Caco-2 (cell line): ENCODE measurements around the gene IZUMO4. TPM values are rescaled to one million over a fixed set of nuclear protein-coding genes. Genes with fewer than 3 reads are reported as not detected.

ENCODE experiments used
- BruUV-seq: library from RNA; stranded (reverse); fragments of 400-500 nt; replicated peaks from 2 replicates; lab custom pipeline; 2021; lab: Mats Ljungman, UMichigan
- CTCF ChIA-PET: fragments of 300-600 bp; sonication (Branson Sonifier 250); formaldehyde crosslinking; loops from one replicate; lab custom pipeline; 2022; ENCODE audit warnings: antibody characterized with exemption; lab: Charles Lee
- POLR2A ChIA-PET: fragments of 300-600 bp; sonication (Branson Sonifier 250); formaldehyde crosslinking; loops from one replicate; lab custom pipeline; 2022; ENCODE audit warnings: antibody characterized with exemption; lab: Charles Lee
- DNase-seq, 2 experiments: peaks; one replicate each; pipeline versions ENCODE4 v3.0.0 to v3.0.0-alpha.2; 2020 to 2022
- H3K27me3 ChIP-seq: replicated peaks from 2 replicates; pipeline ENCODE4 v1.6.0; 2011; ENCODE audit warnings: low read length; ENCODE audit not compliant: control insufficient read depth, insufficient read depth
- H3K36me3 ChIP-seq: 2 replicates; pipeline ENCODE4 v1.5.1; 2011; ENCODE audit warnings: low read length; ENCODE audit not compliant: control insufficient read depth, insufficient read depth
- H3K4me1 ChIP-seq: fragments of 250-450 bp; sonication (Bioruptor Pico); 2 replicates; pipeline ENCODE4 v1.5.1; 2020; ENCODE audit warnings: mild to moderate bottlenecking
- H3K4me3 ChIP-seq: 2 replicates; pipeline ENCODE4 v1.5.1; 2011; ENCODE audit warnings: low read depth, mild to moderate bottlenecking, control low read depth, low read length
- H3K9me3 ChIP-seq: fragments of 250-450 bp; sonication (Bioruptor Pico); 2 replicates; pipeline ENCODE4 v1.5.1; 2020; ENCODE audit warnings: mild to moderate bottlenecking, moderate library complexity
- H3K27ac Mint-ChIP-seq: one replicate; pipeline ENCODE4 v1.8.0; 2022; ENCODE audit warnings: mixed read lengths; ENCODE audit not compliant: unreplicated experiment
- H3K27me3 Mint-ChIP-seq: one replicate; pipeline ENCODE4 v1.8.0; 2022; ENCODE audit warnings: mixed read lengths; ENCODE audit not compliant: insufficient read depth, unreplicated experiment
- H3K36me3 Mint-ChIP-seq: one replicate; pipeline ENCODE4 v1.8.0; 2022; ENCODE audit warnings: mild to moderate bottlenecking, mixed read lengths; ENCODE audit not compliant: insufficient read depth, unreplicated experiment
- H3K4me1 Mint-ChIP-seq: one replicate; pipeline ENCODE4 v1.8.0; 2022; ENCODE audit warnings: low read depth, mixed read lengths; ENCODE audit not compliant: unreplicated experiment
- H3K4me3 Mint-ChIP-seq: one replicate; pipeline ENCODE4 v1.8.0; 2022; ENCODE audit warnings: mild to moderate bottlenecking, moderate library complexity, mixed read lengths; ENCODE audit not compliant: unreplicated experiment
- H3K9me3 Mint-ChIP-seq: one replicate; pipeline ENCODE4 v1.8.0; 2022; ENCODE audit warnings: mixed read lengths; ENCODE audit not compliant: unreplicated experiment
- CTCF ChIP-seq, 2 experiments: fragments of 200-600 bp in 1 of 2; IDR thresholded peaks; 1 replicate in 1 of 2; 2 replicates in 1 of 2; pipeline versions ENCODE4 v1.5.1 to v1.8.0; 2011 to 2022; ENCODE audit warnings: antibody characterized with exemption in 1 of 2, control low read depth in 1 of 2, inconsistent platforms in 1 of 2, low read depth in 1 of 2, low read length in 1 of 2, mild to moderate bottlenecking in 1 of 2, moderate library complexity in 1 of 2; ENCODE audit not compliant: insufficient read depth in 1 of 2, severe bottlenecking in 1 of 2, unreplicated experiment in 1 of 2
- intact Hi-C: fragments of 100-400 bp; cut with micrococcal nuclease; formaldehyde crosslinking; loops from one replicate; pipeline ENCODE4 v1.10.0; 2022; ENCODE audit not compliant: unreplicated experiment
- total RNA-seq: library from RNA; stranded (reverse); gene quantifications from 2 replicates; pipeline ENCODE4 v1.2.3, GENCODE V29; 2022

IZUMO4 gene
- total RNA-seq, 1 experiment from 2014 or later, result 1.1 TPM

- Mint-ChIP-seq H3K27ac (no peak overlapping the region), H3K4me1 (no peaks in the 10 kb centered on the region), H3K36me3 (peaks cover 69% of the 10 kb centered on the region), H3K9me3 (no peaks in the 10 kb centered on the region), H3K4me3 (no peak overlapping the region), H3K27me3 (no peaks in the 10 kb centered on the region)
- Histone ChIP-seq H3K4me3 (no peak overlapping the region), H3K36me3 (peaks cover 6% of the 10 kb centered on the region), H3K4me1 (no peaks in the 10 kb centered on the region), H3K27me3 (no peaks in the 10 kb centered on the region), H3K9me3 (no peaks in the 10 kb centered on the region)
- DNase-seq, result no peak
- ChIA-PET CTCF (no interaction called here), POLR2A (no interaction called here)
- intact Hi-C loops, result no loop called here
- TF ChIP-seq CTCF (IDR thresholded peaks at IDR 0.05; ENCODE audit: insufficient read depth in 1 of 2, low read depth in 1 of 2, low read length in 1 of 2, severe bottlenecking in 1 of 2, unreplicated experiment in 1 of 2), result no peak
- BruUV-seq, result no TSS peak
These were observed 35.5 kb downstream of the IZUMO4 start for GRCh38 chr19:2132191-2132590.

- H3K36me3 Mint-ChIP-seq, result peaks cover 69% of the 10 kb centered on the region
- no peak for DNase-seq
- CTCF ChIA-PET, result no interaction called here
- Histone ChIP-seq H3K4me1 (no peaks in the 10 kb centered on the region), H3K27me3 (no peaks in the 10 kb centered on the region), H3K4me3 (no peak overlapping the region), H3K9me3 (no peaks in the 10 kb centered on the region), H3K36me3 (peaks cover 6% of the 10 kb centered on the region)
- H3K4me3 Mint-ChIP-seq, result no peak overlapping the region
- BruUV-seq, result no TSS peak
- intact Hi-C loops, result no loop called here
- H3K4me1 Mint-ChIP-seq, result no peaks in the 10 kb centered on the region
- POLR2A ChIA-PET, result no interaction called here
- H3K27ac Mint-ChIP-seq, result no peak overlapping the region
- H3K27me3 Mint-ChIP-seq, result no peaks in the 10 kb centered on the region
- no peaks in the 10 kb centered on the region for H3K9me3 Mint-ChIP-seq
- TF ChIP-seq CTCF (IDR thresholded peaks at IDR 0.05; ENCODE audit: insufficient read depth in 1 of 2, low read depth in 1 of 2, low read length in 1 of 2, severe bottlenecking in 1 of 2, unreplicated experiment in 1 of 2), result no peak
These were observed 36.2 kb downstream of the IZUMO4 start for GRCh38 chr19:2132731-2133490.

GRCh38 chr19:2135474-2136402, 39.0 kb downstream of the IZUMO4 start:
- H3K36me3 Mint-ChIP-seq, result peaks cover 79% of the 10 kb centered on the region
- H3K9me3 ChIP-seq, result no peaks in the 10 kb centered on the region
- DNase-seq, result no peak
- H3K36me3 ChIP-seq, result peaks cover 5% of the 10 kb centered on the region
- intact Hi-C loops, result no loop called here
- H3K4me3 ChIP-seq, result no peak overlapping the region
- no peak overlapping the region for H3K27ac Mint-ChIP-seq
- H3K27me3 Mint-ChIP-seq, result no peaks in the 10 kb centered on the region
- H3K4me1 ChIP-seq, result no peaks in the 10 kb centered on the region
- ChIA-PET CTCF (no interaction called here), POLR2A (no interaction called here)
- H3K4me1 Mint-ChIP-seq, result no peaks in the 10 kb centered on the region
- no peak overlapping the region for H3K4me3 Mint-ChIP-seq
- no peak for TF ChIP-seq CTCF (IDR thresholded peaks at IDR 0.05; ENCODE audit: insufficient read depth in 1 of 2, low read depth in 1 of 2, low read length in 1 of 2, severe bottlenecking in 1 of 2, unreplicated experiment in 1 of 2)
- H3K27me3 ChIP-seq, result no peaks in the 10 kb centered on the region
- no peaks in the 10 kb centered on the region for H3K9me3 Mint-ChIP-seq
- BruUV-seq, result no TSS peak
